GM19455 (cell line): ENCODE data around the gene SPNS3.
A peak's percentile ranks its signal among the peaks of the same experiment; 100 is the strongest.

ENCODE experiments used
- ATAC-seq: cut with Tn5 transposase; IDR thresholded peaks from one replicate; pipeline ENCODE4 v1.9.1; 2021; ENCODE audit not compliant: unreplicated experiment

SPNS3 gene, protein sequence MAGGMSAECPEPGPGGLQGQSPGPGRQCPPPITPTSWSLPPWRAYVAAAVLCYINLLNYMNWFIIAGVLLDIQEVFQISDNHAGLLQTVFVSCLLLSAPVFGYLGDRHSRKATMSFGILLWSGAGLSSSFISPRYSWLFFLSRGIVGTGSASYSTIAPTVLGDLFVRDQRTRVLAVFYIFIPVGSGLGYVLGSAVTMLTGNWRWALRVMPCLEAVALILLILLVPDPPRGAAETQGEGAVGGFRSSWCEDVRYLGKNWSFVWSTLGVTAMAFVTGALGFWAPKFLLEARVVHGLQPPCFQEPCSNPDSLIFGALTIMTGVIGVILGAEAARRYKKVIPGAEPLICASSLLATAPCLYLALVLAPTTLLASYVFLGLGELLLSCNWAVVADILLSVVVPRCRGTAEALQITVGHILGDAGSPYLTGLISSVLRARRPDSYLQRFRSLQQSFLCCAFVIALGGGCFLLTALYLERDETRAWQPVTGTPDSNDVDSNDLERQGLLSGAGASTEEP

DNA sequence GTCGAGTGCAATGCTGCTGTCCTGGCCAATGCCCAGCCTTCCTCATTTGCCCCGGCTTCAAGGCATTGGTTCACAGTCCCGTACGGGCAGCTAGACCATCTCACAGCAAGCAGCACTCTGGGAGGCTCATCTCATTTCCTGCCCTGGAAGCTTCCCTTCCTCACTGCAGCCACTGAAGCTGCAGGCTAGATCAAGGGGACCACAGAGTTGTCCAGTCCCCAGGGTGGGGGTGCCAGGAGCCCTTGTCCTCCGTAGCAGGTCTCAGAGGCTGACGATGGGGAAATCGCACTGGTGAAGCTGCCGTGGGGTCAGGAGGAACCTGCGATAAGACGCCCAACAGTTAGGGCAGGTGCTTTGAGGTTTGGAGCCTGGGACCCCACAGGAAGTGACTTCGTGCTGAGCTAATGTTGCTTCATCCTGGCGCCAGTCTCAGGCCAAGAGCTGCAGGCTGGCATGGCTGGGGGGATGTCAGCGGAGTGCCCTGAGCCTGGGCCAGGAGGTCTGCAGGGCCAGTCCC lies at the start of gene SPNS3:
Gene SPNS3, plus strand, starts transcription at position 426 of the 517 bp plus-strand sequence. Its CDS starts 28 bp downstream, at position 454.
- no peak for ATAC-seq

DNA sequence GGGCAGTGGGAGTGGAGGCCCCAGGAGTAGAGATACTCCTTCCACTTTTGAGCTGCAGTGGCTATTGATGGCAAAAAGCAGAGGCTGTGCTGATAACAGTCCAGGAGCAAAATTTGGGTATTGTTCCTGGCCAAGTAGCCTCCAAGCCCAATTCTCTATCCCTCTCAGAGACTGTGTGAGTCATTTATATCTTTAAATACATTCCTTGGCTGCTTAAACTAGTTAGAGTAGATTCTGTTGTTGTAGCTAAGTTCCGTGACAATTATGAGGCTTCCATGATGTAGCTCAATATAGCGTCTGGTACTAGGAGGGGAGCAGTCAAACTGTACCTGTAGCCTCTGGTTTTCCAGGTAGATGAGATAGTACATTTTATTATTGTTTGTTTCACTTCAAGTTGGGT lies 47.3 kb upstream of the SPNS3 start:
- no peak for ATAC-seq

DNA sequence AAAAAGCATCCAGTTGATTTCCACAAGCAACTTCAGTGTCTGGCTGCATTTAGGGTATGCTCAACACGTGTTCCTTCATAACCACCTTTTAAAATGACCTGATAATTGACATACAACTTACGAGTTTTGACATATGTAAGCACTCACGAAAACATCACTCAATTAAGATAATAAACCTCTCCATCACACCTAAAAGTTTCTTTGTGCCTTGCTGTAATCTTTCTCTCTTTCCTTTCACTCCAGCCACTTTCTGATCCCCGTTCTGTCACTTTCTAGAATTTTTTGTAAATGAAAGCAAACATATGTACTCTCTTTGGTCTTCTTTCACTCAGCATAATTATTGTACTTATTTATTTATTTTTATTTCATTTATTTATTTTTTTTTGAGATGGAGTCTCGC lies 46.6 kb upstream of the SPNS3 start:
- no peak for ATAC-seq

DNA sequence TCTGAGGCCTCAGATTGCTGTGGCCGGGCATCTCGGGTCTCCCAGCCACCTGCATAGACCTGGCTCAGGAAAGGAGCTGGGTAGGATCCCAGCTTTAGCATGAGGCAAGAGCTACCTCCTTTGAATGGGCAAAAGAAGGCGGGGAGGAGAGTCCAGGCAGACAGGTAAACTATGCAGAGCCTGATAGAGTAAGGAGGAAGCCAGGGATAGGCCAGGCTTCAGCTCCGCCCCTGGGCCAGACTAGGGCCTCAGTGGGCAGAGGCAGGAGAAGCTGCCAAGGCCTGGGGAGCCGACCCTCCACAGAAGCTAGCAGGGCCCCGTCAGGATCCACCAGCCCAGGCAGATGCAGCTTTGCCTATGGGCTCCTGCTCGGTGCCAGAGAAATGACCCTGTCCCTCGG lies 44.7 kb upstream of the SPNS3 start:
- no peak for ATAC-seq

DNA sequence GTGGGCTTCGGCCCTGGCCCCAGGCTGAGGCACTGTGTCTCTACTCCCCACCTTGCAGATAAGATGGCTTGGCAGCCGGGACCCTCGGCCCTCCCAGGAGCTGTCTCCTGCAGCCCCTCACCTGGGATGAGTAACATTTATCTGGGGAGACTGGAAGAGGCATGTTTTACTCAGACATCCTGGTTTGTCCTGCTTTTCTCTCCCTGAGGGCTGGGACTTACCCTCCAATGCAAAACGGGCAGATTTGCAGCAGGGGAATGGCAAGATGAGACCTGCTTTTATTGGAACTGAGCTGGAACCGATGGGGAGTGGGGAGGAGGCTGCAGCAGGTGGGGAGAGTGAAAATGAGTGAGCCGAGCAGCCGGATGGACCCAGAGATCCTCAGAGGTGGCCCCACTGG lies 39.9 kb upstream of the SPNS3 start:
- ATAC-seq, result no peak

DNA sequence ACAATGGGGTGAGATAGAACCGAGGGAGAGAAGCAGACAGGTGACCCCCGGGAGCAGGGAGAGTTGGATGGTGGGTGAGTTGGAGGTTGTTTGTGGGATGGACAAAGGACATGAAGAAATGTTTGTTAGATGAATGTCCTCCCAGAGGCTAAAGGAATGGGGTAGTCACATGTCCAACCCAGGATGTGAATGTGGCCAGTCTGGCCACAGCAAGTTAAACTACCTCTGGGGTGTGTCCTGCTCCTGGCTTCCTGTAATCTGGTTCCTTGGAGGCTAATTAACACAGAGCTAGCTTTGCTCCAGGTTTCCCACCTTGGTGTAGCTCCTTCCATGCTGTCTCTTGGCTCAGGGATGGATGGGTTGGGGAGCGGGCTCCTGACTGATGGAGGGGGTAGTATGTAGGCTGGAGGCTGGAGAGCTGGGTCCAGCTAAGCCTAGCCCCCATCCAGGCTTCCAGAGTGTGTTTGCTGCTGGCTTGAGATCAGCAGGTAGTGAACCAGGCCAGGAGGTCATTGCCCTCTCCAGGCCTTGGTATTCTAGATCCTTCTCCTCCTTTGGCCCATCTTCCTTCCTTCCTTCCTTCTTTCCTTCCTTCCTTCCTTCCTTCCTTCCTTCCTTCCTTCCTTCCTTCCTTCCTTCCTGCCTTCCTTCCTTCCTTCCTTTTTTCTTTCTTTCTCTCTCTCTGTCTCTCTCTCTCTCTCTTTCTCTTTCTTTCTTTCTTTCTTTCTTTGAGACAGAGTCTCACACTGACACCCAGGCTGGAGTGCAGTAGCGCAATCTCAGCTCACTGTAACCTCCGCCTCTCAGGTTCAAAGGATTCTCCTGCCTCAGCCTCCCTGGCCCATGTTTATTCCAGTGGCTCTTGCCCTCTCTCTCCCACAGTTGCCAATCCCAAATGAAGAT lies 39.3 kb upstream of the SPNS3 start:
- ATAC-seq, result no peak

DNA sequence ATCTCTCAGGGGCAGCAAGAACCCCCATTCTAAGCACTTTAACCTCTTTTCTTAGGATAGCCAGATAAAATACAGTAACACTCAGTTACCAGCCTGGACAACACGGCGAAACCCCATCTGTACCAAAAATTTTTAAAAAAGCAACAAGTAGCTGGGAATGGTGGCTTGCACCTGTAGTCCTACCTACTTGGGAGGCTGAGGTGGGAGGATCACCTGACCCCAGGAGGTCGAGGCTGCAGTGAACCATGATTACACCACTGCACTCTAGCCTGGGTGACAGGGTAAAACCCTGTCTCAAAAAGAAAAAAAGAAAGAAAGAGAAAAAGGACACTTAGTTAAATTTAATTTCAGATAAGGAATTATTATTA lies 38.6 kb upstream of the SPNS3 start:
- no peak for ATAC-seq

DNA sequence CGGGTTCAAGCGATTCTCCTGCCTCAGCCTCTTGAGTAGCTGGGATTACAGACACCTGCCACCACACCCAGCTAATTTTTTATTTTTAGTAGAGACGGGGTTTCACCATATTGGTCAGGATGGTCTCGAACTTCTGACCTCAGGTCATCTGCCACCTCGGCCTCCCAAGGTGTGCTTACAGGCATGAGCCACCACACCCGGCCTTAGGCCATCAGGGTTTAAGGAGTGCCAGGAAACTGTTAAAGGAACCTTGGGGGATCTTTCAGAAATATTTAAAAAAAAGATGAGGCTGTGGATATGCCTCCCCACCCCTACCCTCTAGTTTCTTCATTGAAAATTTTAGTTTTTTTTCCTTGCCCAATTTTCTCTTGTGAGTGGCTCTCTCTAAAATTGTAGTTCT lies 35.9 kb upstream of the SPNS3 start:
- ATAC-seq, result no peak

DNA sequence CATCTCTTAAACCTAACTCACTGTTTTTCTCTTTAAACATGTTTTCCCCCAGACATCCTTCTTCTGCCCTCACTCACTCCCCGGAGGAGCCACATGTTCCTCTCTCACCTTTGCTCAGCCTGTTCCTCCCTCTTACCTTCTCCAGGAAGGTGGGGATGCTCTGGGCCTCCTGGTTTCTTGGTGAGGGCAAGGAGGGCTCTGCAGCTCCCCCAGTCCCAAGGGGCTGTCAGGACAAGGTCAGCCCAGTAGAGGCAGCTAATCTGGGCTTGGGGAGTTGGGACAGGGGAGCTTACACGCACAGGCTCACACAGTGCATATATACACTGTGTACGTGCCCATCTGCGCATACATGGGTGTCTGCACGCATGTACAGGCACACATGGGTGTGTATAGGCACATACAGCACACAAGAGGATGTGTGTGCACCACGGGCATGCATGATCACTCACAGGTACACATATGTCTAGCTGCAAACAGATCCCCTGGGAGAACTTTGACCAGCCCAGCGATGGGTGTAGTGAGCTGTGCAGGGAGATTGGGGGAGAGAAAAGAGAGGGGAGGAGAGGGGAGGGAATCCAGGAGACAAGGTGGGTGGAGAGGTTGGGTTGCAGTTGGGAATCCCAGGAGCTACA lies 28.6 kb upstream of the SPNS3 start:
- ATAC-seq, result no peak

DNA sequence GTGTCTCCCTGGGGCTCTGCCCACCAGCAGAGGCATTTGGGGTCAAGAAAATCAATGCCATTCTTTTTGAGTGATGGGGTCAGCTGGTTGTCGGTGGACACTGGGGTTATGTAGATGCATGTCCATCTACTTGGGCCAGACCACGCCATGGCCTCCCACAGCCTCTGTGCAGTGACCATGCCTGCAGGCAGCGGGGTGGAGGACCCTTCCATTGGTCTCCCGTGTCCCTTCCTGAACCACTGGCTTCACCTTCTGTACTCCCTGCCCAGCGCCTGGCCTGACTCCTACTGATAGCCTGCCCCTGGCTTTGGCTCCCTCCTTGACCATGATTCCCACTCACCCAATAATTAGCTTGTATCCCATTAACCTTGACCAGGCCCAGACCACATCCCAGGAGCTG lies 28.0 kb upstream of the SPNS3 start:
- no peak for ATAC-seq

DNA sequence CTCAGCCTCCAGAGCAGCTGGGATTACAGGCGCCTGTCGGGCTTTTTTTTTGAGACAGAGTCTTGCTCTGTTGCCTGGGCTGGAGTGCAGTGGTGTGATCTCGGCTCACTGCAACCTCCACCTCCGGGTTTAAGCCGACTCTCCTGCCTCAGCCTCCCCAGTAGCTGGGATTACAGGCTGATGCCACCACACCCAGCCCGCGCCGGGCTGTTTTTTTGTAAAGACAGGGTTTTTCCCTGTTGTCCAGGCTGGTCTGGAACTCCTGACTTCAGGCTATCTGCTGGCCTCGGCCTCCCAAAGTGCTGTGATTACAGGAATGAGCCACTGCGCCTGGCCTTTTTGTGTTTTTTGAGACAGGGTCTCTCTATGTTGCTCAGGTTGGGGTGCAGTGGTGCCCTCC lies 27.4 kb upstream of the SPNS3 start:
- ATAC-seq, result no peak

DNA sequence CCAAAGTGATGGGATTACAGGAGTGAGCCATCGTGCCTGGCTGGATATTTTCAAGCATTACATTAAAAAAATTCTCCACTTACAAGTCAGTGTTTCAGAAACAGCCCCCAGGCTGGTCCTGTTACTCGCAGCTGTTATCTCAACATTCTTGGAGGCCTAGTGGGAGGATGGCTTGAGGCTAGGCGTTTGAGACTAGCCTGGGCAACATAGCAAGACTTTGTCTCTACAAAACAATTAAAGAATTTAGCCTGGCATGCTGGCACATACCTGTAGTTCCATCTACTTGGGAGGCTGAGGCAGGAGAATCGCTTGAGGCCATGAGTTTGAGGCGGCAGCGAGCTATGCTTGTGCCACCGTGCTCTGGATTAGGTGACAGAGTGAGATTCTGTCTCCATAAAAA lies 26.5 kb upstream of the SPNS3 start:
- ATAC-seq, result no peak

DNA sequence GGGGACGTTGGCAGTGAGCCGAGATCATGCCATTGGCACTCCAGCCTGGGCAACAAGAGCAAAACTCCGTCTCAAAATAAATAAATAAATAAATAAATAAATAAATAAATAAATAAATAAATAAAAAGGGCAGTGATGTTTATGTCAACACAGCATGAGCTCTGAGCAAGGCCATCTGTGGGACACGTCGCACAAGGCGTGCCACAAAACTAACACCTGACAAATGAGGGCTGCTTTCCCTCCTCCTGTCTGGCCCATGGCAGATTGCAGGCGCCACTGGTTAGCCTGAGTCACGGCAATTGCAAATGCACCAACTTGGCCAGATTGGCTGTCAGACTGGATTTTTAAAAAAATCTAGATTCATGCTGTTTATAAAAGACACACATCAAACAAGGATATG lies 25.9 kb upstream of the SPNS3 start:
- ATAC-seq, result no peak

DNA sequence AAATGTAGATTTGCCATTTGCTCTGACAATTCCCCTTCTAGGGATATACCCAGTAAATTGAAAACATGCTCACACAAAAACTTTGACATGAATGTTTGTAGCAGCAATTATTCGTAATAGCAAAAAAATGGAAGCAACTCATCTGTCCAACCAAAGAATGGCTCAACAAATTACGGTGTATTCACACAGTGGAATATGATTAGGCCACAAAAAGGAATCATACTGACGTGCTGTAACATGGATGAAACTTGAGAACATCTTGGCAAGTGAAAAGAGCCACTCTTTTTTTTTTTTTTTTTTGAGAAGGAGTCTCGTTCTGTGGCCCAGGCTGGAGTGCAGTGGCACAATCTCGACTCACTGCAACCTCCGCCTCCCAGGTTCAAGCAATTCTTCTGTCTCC lies 24.1 kb upstream of the SPNS3 start:
- ATAC-seq, result no peak

DNA sequence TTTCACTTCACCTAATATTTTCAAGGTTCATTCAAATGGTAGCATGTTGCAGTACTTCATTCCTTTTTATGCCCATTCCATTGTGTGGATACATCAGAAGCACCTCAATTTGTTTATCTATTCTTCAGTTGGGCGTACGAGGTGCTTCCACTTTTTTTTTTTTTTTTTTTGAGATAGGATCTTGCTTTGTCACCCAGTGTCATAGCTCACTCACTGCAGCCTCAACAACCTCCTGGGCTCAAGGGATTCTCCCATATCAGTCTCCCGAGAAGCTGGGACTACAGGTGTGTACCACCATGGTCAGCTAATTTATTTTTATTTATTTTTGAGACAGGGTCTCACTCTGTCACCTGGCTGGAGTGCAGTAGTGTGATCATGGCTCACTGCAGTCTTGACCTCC lies 22.5 kb upstream of the SPNS3 start:
- ATAC-seq, result no peak

DNA sequence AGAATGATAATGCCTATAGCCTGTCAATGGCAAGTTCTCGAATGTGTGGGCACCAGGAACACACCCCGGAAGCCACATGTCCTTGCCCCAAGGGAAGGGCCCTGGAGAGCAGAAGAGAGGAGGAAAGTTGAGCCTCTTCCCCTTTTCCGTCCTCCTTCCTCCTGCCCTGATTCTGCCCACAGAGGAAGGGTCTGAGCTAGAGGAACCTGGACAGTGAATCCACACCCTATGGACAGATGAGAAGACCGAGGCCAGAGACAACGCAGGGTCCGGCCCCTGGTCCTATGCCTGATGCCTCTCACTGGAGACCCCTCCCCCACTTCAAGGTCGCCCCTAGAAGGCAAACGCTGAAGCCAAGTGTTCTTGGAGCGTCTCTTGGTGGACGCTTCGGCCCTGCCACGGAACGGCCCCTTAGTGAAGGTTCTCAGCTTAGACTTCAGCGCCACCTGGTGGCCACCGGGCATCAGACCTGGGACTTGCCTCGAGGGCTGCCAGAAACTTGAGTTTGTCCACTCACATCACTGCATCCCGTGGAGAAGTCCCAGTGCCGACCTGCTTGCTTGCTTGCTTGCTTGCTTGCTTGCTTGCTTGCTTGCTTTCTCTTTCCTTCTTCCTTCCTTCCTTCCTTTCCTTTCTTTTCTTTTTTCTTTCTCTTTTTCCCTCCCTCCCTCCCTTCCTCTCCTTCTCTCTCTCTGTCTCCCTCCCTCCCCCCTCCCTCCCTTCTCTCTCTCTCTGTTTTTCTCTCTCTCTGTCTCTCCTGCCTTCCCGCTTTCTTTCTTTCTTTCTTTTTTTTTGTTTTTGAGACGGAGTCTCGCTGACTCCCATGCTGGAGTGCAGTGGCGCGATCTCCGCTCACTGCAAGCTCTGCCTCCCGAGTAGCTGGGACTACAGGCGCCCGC lies 20.6 kb upstream of the SPNS3 start:
- ATAC-seq, result peak; percentile 81

DNA sequence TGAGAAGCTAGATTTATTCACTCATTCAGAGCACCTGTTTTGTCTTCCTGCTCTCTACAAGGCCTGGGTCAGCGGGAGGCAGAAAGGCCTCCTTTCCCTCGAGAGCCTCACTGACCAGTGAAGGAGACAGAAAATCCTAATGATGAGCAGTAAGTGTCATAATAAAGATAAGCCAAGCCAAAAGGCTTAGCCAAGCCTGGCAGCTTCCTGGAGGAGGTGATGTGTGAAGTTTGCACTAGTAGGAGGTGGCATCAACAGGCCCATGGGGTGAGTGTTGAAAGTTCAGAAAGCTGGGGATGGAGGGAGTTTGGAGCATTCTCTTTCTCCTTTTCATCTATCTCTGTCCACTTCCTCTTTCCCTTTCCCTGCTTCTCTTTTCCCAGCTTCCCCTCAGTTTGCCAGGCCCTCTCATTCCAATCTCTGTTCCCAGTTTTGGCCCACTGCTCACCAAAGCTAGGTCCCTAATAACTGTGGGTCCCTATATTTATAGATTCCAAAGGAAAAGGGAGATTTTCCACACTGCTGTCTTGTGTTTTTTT lies 16.5 kb upstream of the SPNS3 start:
- no peak for ATAC-seq

DNA sequence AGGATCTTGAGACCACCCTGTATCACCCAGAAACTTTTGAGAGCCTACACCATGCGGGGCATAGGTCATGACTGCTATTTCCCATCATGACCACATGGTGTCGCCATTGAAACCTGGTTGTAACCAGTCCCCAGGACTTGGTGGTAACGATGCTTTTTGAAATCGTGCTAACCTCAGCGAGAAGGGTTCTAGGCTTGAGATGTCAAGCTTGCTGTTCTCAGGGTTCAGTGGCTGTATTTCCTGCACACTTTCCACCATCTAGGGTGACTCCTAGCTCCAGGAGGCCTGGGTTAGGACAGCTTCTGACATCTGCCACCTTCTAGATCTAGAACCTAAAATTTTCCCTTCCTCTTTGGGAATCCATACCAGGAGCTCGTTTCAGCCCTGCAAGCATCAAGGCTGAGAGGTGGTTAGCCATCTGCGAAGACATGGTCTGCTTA lies 13.0 kb upstream of the SPNS3 start:
- no peak for ATAC-seq

DNA sequence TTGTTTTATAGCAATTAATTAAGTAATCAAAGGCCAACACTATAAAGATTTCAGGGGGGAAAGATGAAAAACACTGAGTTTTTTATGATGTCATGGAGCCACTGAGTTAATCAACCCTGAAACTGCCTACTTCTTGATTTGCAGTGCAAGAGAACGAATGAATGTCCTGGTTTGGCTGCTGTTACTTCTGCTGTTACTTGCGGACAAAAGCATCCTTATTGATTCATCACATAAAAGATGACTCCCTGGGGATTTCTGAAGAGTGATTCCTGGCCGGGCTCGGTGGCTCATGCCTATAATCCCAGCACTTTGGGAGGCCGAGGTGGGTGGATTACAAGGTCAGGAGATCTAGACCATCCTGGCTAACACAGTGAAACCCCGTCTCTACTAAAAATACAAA lies 10.9 kb upstream of the SPNS3 start:
- ATAC-seq, result no peak

DNA sequence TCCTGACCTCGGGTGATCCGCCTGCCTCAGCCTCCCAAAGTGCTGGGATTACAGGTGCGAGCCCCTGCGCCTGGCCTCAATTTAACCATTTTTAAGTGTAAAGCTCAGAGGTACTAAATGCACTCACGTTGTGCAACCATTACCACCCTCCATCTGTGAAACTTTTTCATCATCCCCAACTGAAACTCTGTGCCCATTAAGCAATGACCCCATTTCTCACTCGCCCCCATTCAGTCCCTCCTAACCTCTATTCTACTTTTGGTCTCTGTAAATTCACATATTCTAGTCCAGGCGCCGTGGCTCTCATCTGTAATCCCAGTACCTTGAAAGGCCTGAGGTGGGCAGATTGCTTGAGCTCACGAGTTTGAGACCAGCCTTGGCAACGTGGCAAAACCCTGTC lies 8.3 kb upstream of the SPNS3 start:
- no peak for ATAC-seq
